Activated effector memory CD4-positive, alpha-beta T cell treated with Interleukin-2 at 50 U/mL for 16 hours (primary cell): ENCODE data around the gene NCAPG.
"Not testable (repeated sequence)": the region's sequence is repeated elsewhere in the genome, so short reads cannot be mapped to it uniquely, and the experiment has no call there.

Source experiments
- DNase-seq: peaks from one replicate; pipeline ENCODE4 v3.0.0-alpha.2; 2020

Gene NCAPG

DNA sequence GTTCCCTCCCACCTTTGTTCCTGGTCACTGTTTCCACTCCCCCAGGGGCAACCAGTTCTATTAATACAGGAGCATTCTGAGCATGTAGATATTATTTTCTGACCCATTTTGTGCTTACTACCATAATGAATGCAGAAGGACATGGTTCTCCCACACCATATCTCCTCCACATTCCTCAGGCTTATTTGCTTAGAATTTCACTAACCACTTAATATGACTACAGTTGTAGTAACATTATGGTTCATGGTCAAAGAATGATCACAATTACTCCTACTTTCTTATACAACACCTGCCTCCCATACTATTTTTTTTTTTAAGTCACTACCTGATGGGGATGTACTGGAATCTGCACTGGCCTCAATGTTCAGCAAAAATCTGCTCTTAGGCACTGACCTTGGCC, 21.8 kb upstream of the NCAPG start:
- no peak for DNase-seq

DNA sequence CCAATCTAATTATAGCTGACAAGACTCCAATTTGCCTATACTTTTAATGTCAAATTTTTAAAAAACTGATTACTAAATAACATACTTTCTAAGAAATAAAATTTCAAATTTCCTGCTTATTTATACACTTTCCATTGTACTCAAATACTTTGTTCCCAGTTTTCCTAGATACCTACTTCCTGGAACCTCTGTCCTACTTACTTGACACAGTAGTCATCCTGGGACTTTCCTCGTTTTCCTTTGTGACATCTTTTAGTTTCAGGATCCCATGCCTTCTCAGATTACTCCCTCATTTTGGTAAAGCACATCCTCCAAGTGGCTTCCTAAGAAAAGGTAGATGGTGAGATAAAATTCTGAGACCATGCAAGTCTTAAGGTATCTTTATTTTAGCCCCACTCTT, 16.0 kb upstream of the NCAPG start:
- DNase-seq = no peak

DNA sequence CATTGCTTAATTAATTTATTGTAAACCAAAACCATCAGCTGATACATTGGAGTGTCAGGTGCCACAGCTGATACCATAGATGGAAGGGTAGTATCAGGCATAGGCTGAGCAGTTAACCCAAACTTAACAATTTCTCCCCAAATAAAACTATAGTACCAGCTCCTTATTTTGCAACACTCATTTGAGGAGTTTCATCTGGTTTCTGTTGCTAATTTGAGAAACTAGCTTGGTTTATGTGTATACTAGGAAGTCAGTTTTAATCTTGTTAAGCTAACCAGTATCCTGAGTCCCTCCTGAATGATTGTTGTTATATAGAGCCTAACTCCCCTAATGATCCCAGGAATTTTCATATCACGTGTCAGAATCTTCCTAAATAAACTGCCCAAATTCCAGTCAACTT, 13.0 kb upstream of the NCAPG start:
- no peak for DNase-seq

DNA sequence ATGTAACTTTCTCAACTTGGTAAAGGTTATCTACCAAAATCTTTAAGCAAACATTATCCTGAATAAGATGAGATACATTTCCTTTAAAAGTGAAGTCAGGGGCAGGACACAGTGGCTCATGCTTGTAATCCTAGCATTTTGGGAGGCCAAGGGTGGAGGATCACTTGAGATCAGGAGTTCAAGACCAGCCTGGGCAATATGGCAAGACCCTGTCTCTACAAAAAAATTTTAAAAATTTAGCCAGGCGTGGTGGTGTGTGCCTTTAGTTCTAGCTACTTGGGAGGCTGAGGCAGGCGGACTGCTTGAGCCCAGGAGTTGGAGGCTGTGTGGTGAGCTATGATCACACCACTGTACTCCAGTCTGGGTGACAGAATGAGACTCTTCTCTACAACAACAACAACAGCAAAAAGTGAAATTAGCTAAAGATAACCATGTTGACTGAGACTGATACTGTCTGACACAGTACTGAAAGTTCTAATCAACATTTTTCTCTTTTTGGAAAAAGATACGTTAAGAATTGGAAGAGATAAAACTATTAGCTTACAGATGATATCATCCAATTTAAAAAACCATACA, 5.1 kb upstream of the NCAPG start:
- no peak for DNase-seq

DNA sequence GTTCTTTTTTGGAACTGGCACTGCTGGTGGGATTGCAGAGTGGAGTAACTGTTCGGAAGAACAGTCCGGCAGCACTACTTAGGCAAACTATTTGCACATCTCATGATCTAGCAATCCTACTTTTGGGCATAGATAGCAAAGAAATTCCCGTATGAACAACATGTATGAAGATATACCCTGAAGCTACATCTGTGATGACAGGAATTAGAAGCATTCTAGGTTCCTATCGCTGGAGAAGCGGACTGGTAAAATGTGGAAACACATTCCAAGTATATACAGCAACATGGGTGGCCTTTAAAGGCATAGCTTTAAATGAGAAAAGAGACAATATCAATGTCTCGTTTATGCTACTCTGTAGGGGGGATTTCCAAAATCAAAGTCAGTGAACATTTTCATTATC, 3.3 kb upstream of the NCAPG start:
- no peak for DNase-seq

DNA sequence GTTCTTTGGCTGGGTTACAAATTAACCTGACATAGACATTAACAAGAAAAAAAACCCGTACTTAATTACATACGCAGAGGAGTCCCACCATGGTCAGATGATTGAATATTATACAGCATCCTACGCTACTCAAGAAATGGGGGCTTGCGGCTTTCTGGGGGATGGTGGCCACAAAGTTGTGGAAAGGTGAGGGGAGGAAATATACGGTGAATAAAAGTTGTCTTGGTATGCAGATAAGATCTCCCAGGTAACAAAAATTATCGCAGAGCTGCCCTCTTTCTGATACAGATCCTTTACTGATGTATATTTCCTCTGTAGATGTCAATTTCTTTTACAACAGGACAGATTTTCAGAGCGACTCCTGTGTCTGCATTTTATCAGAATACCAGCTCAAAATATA, 1.1 kb upstream of the NCAPG start:
- no peak for DNase-seq

DNA sequence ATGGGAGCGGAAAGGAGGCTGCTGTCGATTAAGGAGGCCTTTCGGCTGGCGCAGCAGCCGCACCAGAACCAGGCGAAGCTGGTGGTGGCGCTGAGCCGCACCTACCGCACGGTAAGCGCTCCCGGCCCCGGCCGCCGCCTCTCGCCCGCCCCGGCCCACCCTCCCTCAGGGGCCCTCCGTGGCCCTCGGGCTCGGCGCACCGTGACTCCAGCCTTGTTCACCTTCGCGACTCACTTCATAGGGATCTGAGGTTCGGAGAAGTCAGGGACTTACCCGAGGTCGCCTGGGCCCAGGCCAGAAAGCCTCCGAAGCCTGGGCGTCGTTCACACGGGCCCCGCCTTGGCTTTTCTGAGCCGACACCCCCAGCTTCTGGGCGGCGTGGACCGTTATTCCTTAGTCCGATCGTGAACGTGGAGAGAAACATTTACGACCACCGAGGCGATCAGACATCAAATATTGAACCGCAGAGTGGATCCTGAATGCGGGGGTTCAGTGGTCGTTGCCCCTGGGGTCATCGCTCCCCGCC, 362 bp downstream of the NCAPG start:
- DNase-seq = no peak

DNA sequence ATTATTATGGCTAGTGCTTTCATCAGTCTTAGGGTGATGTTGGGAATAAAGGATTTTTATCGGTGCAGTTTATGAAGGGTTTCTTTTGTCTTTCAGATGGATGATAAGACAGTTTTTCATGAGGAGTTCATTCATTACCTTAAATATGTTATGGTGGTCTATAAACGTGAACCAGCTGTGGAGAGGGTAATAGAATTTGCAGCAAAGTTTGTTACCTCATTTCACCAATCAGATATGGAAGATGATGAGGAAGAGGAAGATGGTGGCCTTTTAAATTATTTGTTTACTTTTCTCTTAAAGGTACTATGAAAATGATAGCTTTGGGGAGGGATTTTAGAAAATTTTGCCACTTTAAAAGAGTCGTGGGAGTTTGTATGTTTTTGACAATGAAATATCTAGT, 1.3 kb downstream of the NCAPG start:
- DNase-seq = no peak

DNA sequence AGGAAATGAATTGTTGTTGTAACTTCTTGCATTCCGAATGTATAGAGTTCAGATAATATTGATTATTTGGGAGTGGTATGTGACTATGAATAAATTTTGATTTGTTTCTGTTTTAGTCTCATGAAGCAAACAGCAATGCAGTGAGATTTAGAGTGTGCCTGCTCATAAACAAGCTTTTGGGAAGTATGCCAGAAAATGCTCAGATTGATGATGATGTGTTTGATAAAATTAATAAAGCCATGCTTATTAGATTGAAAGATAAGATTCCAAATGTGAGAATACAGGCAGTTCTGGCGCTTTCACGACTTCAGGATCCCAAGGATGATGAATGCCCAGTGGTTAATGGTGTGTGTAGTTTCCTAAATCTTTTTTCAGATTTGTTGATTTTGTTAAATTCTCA, 2.0 kb downstream of the NCAPG start:
- no peak for DNase-seq

DNA sequence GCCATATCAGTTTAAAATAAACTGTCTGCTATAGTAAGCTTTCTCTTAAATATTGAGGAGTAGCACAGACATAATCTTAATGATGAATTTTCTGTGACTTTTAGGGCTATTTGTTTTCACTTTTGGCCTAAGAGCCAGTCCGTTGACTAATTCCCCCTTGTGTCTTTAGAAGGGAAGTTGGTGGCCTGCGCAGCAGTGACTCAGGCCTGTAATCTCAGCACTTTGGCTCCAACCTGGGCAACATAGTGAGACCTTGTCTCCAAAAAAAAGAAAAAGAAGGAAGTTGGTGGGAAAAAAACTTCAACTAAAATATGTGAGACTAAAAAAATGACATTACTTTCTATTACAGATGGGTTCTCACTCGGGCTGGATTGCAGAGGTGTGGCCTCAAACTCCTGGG, 3.4 kb downstream of the NCAPG start:
- DNase-seq = no peak

DNA sequence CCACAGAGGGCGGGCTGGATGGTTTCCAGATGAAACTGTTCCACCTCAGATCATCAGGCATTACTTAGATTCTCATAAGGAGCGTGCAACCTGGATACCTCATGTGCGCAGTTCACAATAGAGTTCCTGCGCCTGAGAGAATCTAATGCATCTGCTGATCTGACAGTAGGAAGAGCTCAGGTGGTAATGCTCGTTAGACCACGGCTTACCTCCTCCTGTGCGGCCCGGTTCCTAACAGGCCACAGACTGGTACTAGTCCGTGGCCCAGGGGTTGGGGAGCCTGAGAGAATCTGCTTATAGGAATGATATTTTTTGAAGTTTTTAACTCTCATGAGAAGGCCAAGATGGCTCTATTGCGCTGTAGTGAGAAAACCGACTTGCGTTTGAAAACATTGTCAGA, 5.4 kb downstream of the NCAPG start:
- DNase-seq = no peak

DNA sequence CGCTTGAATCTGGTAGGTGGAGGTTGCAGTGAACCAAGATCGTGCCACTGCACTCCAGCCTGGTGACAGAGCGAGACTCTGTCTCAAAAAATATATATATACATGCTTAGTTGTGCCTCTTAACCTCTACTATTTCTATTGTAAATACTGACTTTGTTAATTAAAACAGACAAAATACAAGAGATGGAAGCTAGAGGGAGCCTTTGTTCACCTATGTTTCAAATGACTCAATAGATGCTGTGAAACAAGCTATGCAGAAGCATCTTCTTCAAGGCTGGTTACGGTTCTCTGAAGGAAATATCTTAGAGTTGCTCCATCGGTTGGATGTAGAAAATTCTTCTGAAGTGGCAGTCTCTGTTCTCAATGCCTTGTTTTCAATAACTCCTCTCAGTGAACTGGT, 6.2 kb downstream of the NCAPG start:
- DNase-seq = no peak

DNA sequence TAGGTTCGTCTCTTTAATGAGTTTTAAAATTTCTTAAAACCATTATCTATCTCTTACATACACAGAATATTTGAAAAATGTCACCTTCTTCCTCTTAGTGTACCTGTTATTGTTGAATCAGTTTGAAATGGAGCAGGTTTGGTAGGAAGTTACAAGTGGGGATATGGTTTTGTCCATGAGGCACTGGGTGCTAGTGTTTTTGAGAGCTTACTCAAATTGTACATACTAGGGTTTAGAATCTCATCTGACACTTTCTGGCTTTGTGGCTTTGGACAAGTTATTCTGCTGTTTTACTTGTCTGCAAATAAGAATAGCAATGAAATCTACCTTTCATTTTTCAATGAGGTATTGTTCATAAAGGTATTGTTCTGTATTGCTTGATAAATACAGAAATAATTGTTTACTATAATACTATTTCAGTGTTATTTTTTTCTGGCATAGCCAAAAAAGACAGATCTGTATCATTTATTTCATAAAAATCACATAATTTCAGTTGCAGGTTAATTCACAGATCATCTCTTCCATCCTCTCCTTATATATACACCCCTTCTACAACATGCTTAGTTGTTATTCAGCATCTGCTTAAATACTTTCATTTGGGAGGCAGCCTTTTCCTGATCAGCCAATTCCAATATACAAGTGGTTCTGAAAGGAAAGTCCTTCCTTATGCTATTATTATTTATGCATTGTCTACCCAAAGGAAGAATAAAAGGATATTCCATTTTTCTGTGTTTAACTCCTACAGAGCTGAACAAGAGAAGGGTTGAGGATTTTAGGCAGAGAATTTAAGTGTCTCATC, 13.3 kb downstream of the NCAPG start:
- no peak for DNase-seq

DNA sequence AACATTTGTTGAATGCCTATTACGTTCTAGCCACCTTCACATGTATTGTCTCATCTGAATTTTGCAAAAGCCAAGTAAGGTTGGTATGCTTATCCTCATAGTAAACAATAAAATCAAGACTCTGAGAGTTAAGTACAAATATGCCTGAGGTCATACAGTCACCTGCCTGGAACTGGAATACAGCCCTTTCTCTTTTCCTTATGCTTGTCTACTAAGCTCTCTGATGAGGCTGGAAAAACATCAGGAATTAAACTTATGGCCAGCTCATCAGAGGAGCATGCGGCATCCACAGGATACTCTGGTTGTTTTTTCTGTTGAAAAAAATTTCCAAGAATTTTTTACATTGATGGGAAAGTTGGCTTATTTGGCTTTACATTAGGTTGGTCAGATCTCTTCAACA, 35.5 kb downstream of the NCAPG start:
- DNase-seq = no peak

DNA sequence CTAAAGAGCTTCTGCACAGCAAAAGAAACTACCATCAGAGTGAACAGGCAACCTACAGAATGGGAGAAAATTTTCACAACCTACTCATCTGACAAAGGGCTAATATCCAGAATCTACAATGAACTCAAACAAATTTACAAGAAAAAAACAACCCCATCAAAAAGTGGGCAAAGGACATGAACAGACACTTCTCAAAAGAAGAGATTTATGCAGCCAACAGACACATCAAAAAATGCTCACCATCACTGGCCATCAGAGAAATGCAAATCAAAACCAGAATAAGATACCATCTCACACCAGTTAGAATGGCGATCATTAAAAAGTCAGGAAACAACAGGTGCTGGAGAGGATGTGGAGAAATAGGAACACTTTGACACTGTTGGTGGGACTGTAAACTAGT, 39.5 kb downstream of the NCAPG start:
- not testable (repeated sequence) for DNase-seq

DNA sequence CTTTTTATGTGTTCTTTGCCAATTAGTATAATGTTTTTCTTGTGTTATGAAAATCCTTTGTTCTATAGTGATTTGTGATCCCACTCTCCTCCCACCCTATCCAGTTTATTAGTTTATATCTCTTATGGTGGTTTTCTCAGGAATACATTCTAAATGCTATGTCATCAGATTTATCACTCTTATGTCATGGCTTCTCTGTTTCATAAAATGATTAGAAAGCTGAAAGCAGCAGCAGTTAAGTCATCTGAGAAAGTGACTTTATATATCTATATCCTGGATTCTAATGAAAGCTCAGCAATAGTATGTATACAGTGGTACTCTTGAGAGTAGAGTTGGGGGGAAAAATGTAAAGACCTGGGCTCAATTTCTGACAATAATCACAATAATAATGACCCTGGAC, 41.2 kb downstream of the NCAPG start:
- DNase-seq = no peak

DNA sequence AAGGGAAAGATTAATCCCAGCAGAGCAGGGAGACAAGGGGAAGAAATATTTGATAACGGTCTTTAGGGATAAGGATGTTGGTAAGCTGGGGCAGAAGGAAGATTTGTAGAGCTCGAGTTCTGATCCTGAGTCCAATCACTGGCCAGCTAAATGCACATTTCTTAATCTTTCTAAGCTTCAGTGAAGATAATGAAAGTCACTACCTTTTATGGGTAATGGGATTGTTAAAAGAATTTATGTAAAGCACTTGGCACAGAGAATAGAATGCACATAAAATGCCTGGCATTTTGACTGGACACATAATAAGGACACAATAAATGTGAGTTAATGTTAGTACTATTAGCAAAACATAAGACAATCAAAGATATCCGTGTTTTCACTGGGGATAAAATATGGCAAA, 43.3 kb downstream of the NCAPG start:
- DNase-seq = no peak

DNA sequence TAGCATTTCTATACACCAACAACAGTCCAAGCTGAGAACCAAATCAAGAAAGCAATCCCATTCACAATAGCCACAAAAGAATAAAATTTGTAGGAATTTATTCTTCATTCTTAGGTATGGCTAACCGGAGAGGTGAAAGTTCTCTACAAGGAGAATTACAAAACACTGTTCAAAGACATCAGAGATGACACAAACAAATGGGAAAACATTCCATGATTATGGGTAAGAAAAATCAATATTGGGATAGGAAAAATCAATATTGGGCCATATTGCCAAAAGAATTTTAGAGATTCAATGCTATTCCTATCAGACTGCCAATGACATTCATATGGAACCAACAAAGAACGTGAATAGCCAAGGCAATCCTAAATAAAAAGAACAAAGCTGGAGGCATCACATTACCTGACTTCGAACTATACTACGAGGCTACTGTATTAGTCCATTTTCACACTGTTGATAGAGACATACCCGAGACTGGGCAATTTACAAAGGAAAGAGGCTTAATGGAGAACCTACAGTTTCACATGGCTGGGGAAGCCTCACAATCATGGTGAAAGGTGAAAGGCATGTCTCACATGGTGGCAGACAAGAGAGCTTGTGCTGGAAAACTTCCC, 49.1 kb downstream of the NCAPG start:
- DNase-seq = no peak

DNA sequence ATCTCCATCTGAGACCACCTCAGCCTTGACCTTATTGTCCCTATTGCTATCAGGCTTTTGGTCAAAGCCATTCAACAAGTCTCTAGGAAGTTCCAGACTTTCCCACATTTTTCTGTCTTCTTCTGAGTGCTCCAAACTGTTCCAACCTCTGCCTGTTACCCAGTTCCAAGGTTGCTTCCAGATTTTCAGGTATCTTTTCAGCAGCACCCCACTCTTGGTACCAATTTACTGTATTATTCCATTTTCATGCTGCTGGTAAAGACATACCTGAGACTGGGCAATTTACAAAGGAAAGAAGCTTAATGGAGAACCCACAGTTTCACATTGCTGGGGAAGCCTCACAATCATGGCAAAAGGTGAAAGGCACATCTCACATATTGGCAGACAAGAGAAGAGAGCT, 51.1 kb downstream of the NCAPG start:
- DNase-seq = not testable (repeated sequence)

DNA sequence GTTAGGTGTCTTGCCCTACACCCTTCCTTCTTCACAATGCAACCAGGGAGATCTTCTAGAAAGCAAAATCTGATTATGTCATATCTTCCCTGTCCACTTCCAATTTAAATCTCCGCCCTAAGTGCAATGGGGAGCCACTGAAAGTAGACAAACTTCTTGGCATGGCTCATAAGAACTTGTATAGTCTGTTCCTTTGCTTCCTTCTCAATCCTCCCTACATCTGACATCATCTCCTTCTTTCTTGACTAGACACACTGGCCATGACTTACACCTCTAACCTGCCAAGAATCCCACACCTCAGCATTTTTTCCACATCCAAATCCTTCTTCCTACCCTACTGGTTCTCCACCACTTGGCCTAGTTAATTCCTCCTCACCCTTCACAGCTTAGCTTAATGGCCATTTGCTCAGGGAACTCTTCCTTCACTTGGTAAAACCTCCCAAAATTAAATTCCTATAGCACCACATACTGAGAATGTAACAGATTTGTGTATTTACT, 55.1 kb downstream of the NCAPG start:
- DNase-seq = no peak

DNA sequence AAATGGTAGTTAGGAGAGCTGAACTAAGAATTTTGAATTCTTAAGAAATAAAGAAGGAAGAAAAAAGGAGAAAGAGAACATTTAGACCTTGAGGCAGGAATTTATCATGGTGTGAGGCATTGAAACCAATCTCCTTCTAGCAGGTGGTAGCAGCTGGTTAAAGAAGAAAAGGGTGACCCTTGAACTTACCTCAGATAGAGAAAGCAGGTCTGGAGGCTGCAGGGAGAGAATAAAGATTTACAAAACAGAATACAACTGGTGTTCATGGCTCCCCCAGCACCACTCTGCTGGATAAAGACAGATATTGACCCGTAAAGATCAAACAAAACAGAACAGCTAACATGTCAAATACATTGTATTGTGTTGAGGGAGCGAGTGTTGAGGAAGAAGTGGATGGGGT, 56.0 kb downstream of the NCAPG start:
- DNase-seq = no peak

DNA sequence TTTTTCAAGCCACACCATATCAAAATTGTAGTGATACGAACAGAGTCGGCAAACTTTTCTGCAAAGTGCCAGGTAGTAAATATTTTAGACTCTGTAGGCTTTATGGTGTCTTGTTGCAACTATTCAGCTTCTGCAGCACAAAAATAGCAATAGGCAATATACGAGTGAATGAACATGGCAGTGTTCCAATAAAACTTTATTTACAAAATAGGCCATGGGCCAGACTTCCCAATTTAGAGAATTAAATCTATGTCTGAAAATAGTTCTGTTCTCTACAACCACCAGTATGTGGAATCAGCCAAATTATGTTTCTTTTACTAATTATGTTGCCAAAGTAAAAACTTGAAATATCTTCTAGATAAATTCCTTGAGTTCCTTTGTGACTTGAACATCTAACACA, 56.5 kb downstream of the NCAPG start:
- DNase-seq = no peak

DNA sequence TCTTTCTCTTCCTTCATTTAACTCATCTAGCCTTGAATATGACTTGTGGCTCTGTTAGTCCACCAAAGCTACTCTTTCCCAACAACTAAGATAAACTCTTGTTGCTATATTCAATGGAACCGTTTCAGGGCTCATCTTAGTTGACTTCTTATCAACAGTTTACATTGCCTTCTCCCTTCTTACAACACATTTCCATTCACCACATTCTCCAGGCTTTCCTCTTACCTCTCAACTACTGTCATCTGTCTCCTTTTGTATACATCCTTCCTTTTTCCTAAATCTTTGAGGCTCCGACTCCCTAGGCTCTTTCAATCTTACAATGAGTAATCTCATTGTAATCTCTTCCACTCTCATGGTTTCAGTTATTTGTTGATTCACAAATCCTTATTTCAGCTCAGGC, 58.5 kb downstream of the NCAPG start:
- no peak for DNase-seq

DNA sequence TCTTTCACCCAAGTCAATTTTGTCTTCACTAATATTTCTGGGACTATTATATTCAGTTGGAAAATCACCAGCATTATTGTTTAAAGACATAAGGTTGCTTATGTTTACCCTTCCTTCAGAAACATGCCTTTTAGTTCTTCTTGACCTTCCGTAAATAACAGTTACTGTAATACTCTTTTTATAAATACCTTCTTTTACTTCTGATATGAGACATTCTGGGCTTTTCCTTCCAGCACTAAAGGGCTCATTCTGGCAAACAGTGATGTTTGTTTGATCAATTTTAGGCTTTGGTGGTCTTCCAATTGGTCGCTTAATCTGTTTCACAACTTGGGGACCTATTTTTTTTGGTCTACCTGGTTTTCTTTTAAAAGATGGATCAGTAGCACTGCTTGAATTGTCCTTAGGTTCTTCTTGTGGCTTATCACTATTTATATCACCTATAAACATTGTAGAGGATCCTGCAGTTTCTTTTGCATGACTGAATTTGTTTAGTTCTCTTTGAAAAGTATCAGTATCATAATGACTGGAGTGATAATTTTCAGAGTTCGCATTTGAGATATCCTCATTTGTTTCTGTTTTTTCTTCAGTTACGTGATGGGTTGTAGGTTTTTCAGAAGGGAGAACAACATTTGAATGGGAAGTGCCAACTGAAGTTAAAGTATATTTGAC, 64.8 kb downstream of the NCAPG start:
- DNase-seq = no peak
